Endodermal cell (in vitro differentiated cells): ENCODE measurements around the gene RAB39B. TPM values are rescaled to one million over a fixed set of nuclear protein-coding genes. Genes with fewer than 3 reads are reported as not detected.

ENCODE experiments used
- DNase-seq: peaks from one replicate; pipeline ENCODE4 v3.0.0-alpha.2; 2017
- H3K27ac ChIP-seq: 2 replicates; pipeline ENCODE4 v1.5.1; 2013; ENCODE audit warnings: mild to moderate bottlenecking, low read depth, low read length, moderate library complexity
- H3K27me3 ChIP-seq: 2 replicates; pipeline ENCODE4 v1.6.1; 2013; ENCODE audit warnings: mild to moderate bottlenecking, low read length, moderate library complexity; ENCODE audit not compliant: insufficient read depth, control insufficient read depth, poor library complexity, severe bottlenecking
- H3K36me3 ChIP-seq: 2 replicates; pipeline ENCODE4 v1.7.0; 2013; ENCODE audit warnings: mild to moderate bottlenecking, low read length, moderate library complexity; ENCODE audit not compliant: control insufficient read depth, insufficient read depth
- H3K4me1 ChIP-seq: one replicate; pipeline ENCODE4 v1.7.0; 2013; ENCODE audit warnings: low read length; ENCODE audit not compliant: control insufficient read depth, insufficient read depth
- H3K4me3 ChIP-seq: 2 replicates; pipeline ENCODE4 v1.5.1; 2013; ENCODE audit warnings: mild to moderate bottlenecking, low read length, moderate library complexity
- H3K9ac ChIP-seq: 2 replicates; pipeline ENCODE4 v1.6.1; 2013; ENCODE audit warnings: mild to moderate bottlenecking, low read length, moderate library complexity; ENCODE audit not compliant: poor library complexity, severe bottlenecking; ENCODE audit errors: extremely low read depth
- H3K9me3 ChIP-seq: 2 replicates; pipeline ENCODE4 v1.6.1; 2013; ENCODE audit warnings: mild to moderate bottlenecking, low read length, moderate library complexity; ENCODE audit not compliant: control insufficient read depth
- H3K27ac Mint-ChIP-seq: 2 replicates; pipeline ENCODE4 v1.8.0; 2020; ENCODE audit warnings: mixed read lengths
- H3K27me3 Mint-ChIP-seq: 2 replicates; pipeline ENCODE4 v1.8.0; 2021; ENCODE audit warnings: mild to moderate bottlenecking, mixed read lengths; ENCODE audit not compliant: insufficient read depth
- H3K36me3 Mint-ChIP-seq: 2 replicates; pipeline ENCODE4 v1.8.0; 2020; ENCODE audit warnings: low read depth, mixed read lengths
- H3K4me1 Mint-ChIP-seq: 2 replicates; pipeline ENCODE4 v1.8.0; 2020; ENCODE audit warnings: mixed read lengths
- H3K4me3 Mint-ChIP-seq: 2 replicates; pipeline ENCODE4 v1.8.0; 2020; ENCODE audit warnings: mild to moderate bottlenecking, moderate library complexity, mixed read lengths
- H3K9me3 Mint-ChIP-seq: 2 replicates; pipeline ENCODE4 v1.8.0; 2020; ENCODE audit warnings: mild to moderate bottlenecking, mixed read lengths
- WGBS, 2 experiments: methylation state at CpG; one replicate each; pipeline versions ENCODE4 v1.1.5 to v1.1.7; 2013; ENCODE audit warnings: missing lambda C conversion rate in 2 of 2, mixed read lengths in 1 of 2; ENCODE audit not compliant: insufficient coverage in 1 of 2, insufficient read length in 1 of 2; 5-methylcytosine and 5-hydroxymethylcytosine counted together
- total RNA-seq, 2 donors: library from RNA; stranded (reverse); fragmentation: NEBNext Ultra II Directional in 1 of 2; extraction: Animal tissue kit (Norgen Biotek cat#: 25700) in 1 of 2; gene quantifications; 2 replicates in 1 of 2; 3 replicates in 1 of 2; pipeline ENCODE4 v1.2.1, GENCODE V29; 2021
- TF ChIP-seq, protein P1 (sequence below): fragments of 200-600 bp; sonication (generic); conservative IDR thresholded peaks from 2 replicates; pipeline ENCODE4 v1.5.0; 2021; ENCODE audit warnings: antibody characterized with exemption, mild to moderate bottlenecking

Gene RAB39B
- total RNA-seq, 2 donors from 2014 or later = 3.7 to 5.1 TPM

DNA sequence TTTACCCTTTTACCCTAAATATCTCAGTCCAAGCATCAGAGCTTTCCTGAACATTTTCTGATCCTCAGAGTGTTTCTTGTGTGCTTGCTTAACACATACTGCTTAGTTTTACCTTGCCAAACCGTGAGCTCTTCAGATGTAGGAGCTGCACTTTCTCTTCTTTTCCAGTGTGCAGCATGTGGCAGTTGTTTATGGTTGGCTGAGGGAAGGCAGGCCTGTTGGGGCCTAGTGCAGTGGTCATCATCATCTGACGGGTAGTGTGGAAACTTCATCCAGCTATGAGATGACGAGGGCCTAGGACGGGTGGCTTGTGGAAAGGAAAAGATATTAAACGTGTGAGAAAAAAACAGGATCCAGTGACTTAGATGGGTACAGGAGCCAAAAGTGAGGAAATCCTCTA lies 26.6 kb downstream of the RAB39B start:
- Mint-ChIP-seq H3K27me3 (no peaks in the 10 kb centered on the region), H3K4me1 (no peaks in the 10 kb centered on the region), H3K9me3 (peaks cover 46% of the 10 kb centered on the region), H3K4me3 (no peak overlapping the region), H3K36me3 (peaks cover 38% of the 10 kb centered on the region), H3K27ac (no peak overlapping the region)
- Histone ChIP-seq H3K36me3 (peaks cover 46% of the 10 kb centered on the region), H3K27ac (no peak overlapping the region), H3K4me1 (no peaks in the 10 kb centered on the region), H3K27me3 (no peaks in the 10 kb centered on the region), H3K9ac (no peak overlapping the region), H3K9me3 (no peaks in the 10 kb centered on the region), H3K4me3 (no peak overlapping the region)
- no peak for DNase-seq
- TF ChIP-seq, protein P1, sequence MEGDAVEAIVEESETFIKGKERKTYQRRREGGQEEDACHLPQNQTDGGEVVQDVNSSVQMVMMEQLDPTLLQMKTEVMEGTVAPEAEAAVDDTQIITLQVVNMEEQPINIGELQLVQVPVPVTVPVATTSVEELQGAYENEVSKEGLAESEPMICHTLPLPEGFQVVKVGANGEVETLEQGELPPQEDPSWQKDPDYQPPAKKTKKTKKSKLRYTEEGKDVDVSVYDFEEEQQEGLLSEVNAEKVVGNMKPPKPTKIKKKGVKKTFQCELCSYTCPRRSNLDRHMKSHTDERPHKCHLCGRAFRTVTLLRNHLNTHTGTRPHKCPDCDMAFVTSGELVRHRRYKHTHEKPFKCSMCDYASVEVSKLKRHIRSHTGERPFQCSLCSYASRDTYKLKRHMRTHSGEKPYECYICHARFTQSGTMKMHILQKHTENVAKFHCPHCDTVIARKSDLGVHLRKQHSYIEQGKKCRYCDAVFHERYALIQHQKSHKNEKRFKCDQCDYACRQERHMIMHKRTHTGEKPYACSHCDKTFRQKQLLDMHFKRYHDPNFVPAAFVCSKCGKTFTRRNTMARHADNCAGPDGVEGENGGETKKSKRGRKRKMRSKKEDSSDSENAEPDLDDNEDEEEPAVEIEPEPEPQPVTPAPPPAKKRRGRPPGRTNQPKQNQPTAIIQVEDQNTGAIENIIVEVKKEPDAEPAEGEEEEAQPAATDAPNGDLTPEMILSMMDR = no peak
- WGBS, 2 experiments = 96% methylated on average over 4 to 5 of the region's 5 CpGs

DNA sequence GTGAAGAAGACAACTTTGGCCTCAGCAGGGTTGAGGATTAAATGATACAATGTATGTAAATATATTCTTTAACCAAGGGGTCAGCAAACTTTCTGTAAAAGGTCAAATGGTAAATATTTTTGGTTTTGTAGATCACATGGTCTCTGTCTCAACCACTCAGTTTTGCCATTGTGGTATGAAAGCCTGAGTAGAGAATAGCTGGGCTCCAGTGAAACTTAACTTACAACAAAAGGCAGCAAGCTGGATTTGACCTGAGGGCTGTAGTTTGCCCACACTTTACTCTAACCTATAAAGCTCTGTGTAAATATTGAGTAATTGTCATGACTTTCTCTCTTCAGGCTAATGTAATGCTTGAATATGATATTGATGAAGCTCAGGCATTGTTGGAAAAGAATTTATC lies 28.4 kb downstream of the RAB39B start:
- no peaks in the 10 kb centered on the region for H3K27me3 Mint-ChIP-seq
- H3K9me3 Mint-ChIP-seq = peaks cover 39% of the 10 kb centered on the region
- Histone ChIP-seq H3K4me1 (no peaks in the 10 kb centered on the region), H3K9ac (no peak overlapping the region), H3K4me3 (no peak overlapping the region), H3K27ac (no peak overlapping the region), H3K27me3 (no peaks in the 10 kb centered on the region), H3K36me3 (peaks cover 60% of the 10 kb centered on the region), H3K9me3 (no peaks in the 10 kb centered on the region)
- no peak overlapping the region for H3K4me3 Mint-ChIP-seq
- H3K27ac Mint-ChIP-seq = no peak overlapping the region
- TF ChIP-seq, protein P1 = no peak
- no peaks in the 10 kb centered on the region for H3K4me1 Mint-ChIP-seq
- H3K36me3 Mint-ChIP-seq = peaks cover 47% of the 10 kb centered on the region
- no peak for DNase-seq

DNA sequence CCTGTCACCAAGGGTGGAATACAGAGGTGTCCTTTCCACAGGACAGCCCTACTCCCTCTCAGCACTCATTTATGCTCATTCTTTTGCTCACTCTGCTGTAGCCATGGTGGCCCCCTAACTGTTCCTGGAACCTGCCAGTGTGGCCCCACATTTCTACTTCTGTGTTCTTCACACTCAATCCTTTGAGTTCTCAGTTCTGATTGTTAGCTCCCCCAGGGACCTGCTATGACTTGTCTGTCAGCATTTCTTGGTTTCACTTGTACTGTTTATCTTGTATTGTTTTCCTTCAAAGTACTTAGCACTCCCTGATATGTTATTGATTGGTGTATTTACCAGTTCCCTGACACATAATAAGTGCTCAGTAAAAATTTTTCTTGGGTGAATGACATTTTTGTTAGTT lies 33.1 kb downstream of the RAB39B start:
- Mint-ChIP-seq H3K9me3 (peaks cover 38% of the 10 kb centered on the region), H3K27me3 (no peaks in the 10 kb centered on the region), H3K4me1 (no peaks in the 10 kb centered on the region), H3K36me3 (peaks cover 49% of the 10 kb centered on the region), H3K27ac (no peak overlapping the region), H3K4me3 (no peak overlapping the region)
- no peak overlapping the region for H3K4me3 ChIP-seq
- no peak for DNase-seq
- no peak overlapping the region for H3K27ac ChIP-seq
- H3K9me3 ChIP-seq = no peaks in the 10 kb centered on the region
- H3K36me3 ChIP-seq = peaks cover 67% of the 10 kb centered on the region
- TF ChIP-seq, protein P1 = no peak
- no peaks in the 10 kb centered on the region for H3K4me1 ChIP-seq
- H3K27me3 ChIP-seq = no peaks in the 10 kb centered on the region
- H3K9ac ChIP-seq = no peak overlapping the region
